ENCODE data around the gene SUN2.

The SUN2 gene

GRCh38 chr22:38782402-38783094 is 26.8 kb upstream of the SUN2 start:
- DNase-seq: peak in 6 of 10 donors; percentile 58 to 89 (median 72)
- intact Hi-C loops (cut with DNase I): no loop called here

- DNase-seq: peak in 4 of 10 donors; percentile 46 to 90 (median 56)
- intact Hi-C loops (cut with DNase I): no loop called here
Observed at GRCh38 chr22:38781033-38781432, 25.2 kb upstream of the SUN2 start.

- DNase-seq: peak in 8 of 10 donors; percentile 62 to 96 (median 76)
- intact Hi-C loops (cut with DNase I): no loop called here
Observed at GRCh38 chr22:38777087-38777671, 21.4 kb upstream of the SUN2 start.

- intact Hi-C loops (cut with DNase I): no loop called here
- DNase-seq: peak in 1 of 10 donors; percentile 52
Observed at GRCh38 chr22:38776086-38776485, 20.3 kb upstream of the SUN2 start.

GRCh38 chr22:38775656-38776055 is 19.9 kb upstream of the SUN2 start:
- intact Hi-C loops (cut with DNase I): no loop called here
- DNase-seq: no peak

- intact Hi-C loops (cut with DNase I): no loop called here
- peak in 1 of 10 donors; percentile 79 for DNase-seq
Observed at GRCh38 chr22:38774496-38775166, 18.8 kb upstream of the SUN2 start.

GRCh38 chr22:38773363-38773946 is 17.7 kb upstream of the SUN2 start:
- DNase-seq: no peak
- intact Hi-C loops (cut with DNase I): no loop called here

GRCh38 chr22:38772623-38772873 is 16.8 kb upstream of the SUN2 start:
- intact Hi-C loops (cut with DNase I): no loop called here

GRCh38 chr22:38770257-38770949 is 14.6 kb upstream of the SUN2 start:
- intact Hi-C loops (cut with DNase I): no loop called here

More at GRCh38 chr22:38772623-38772873, 16.8 kb upstream of the SUN2 start:
- DNase-seq: no peak

GRCh38 chr22:38768036-38768435 is 12.2 kb upstream of the SUN2 start:
- DNase-seq: no peak
- intact Hi-C loops (cut with DNase I): loop anchor here (2.0 to 5.0 kb wide), 5 partner anchors 74 to 354 kb away; partner anchors contain the start of gene NPTXR

More at GRCh38 chr22:38770257-38770949, 14.6 kb upstream of the SUN2 start:
- DNase-seq: peak in 1 of 10 donors; percentile 63

GRCh38 chr22:38767313-38767712 is 11.5 kb upstream of the SUN2 start:
- no peak for DNase-seq
- intact Hi-C loops (cut with DNase I): loop anchor here (5.0 kb wide), 4 partner anchors 75 to 355 kb away; partner anchors contain the start of gene NPTXR

GRCh38 chr22:38766076-38766777 is 10.4 kb upstream of the SUN2 start:
- intact Hi-C loops (cut with DNase I): loop anchor here (5.0 kb wide), 4 partner anchors 76 to 356 kb away; partner anchors contain the start of gene NPTXR
- peak; percentile 51 to 95 (median 73) for DNase-seq

- DNase-seq: peak in 2 of 10 donors; percentile 29 to 87
- intact Hi-C loops (cut with DNase I): no loop called here
Observed at GRCh38 chr22:38762551-38762983, 6.8 kb upstream of the SUN2 start.

GRCh38 chr22:38761202-38762162 is 5.7 kb upstream of the SUN2 start:
- intact Hi-C loops (cut with DNase I): no loop called here
- no peak for DNase-seq

- peak in 2 of 10 donors; percentile 54 to 92 for DNase-seq
- intact Hi-C loops (cut with DNase I): no loop called here
Observed at GRCh38 chr22:38760477-38761201, 4.8 kb upstream of the SUN2 start.

GRCh38 chr22:38759005-38759404 is 3.2 kb upstream of the SUN2 start:
- intact Hi-C loops (cut with DNase I): no loop called here
- DNase-seq: no peak

- no peak for DNase-seq
- intact Hi-C loops (cut with DNase I): no loop called here
Observed at GRCh38 chr22:38758276-38758945, 2.6 kb upstream of the SUN2 start.

- intact Hi-C loops (cut with DNase I): no loop called here
Observed at GRCh38 chr22:38757464-38757757, 1.6 kb upstream of the SUN2 start.

More at GRCh38 chr22:38757464-38757757, 1.6 kb upstream of the SUN2 start:
- DNase-seq: no peak

All from posterior cingulate gyrus (tissue), 11 donors.